Common myeloid progenitor, CD34-positive (primary cell): Measurements from ENCODE around the gene MC5R. TPM values are rescaled to one million over a fixed set of nuclear protein-coding genes. Genes with fewer than 3 reads are reported as not detected.

Experiments used
- CTCF ChIA-PET: fragments of 350-600 bp; sonication (Branson Sonifier 250); formaldehyde crosslinking; loops from one replicate; lab custom pipeline; 2021; ENCODE audit warnings: antibody characterized with exemption; lab: Charles Lee
- POLR2A ChIA-PET: fragments of 350-600 bp; sonication (Branson Sonifier 250); formaldehyde crosslinking; loops from one replicate; lab custom pipeline; 2021; ENCODE audit warnings: antibody characterized with exemption; lab: Charles Lee
- DNase-seq, 3 donors: peaks; one replicate each; pipeline versions ENCODE4 v3.0.0 to v3.0.0-alpha.2; 2013
- H3K27ac ChIP-seq, 2 experiments: 1 replicate in 1 of 2; 2 replicates in 1 of 2; pipeline ENCODE4 v1.7.0; 2013; ENCODE audit warnings: inconsistent platforms in 2 of 2, low read length in 2 of 2, mild to moderate bottlenecking in 2 of 2, low read depth in 1 of 2, moderate library complexity in 1 of 2; ENCODE audit not compliant: severe bottlenecking in 2 of 2, insufficient read depth in 1 of 2, poor library complexity in 1 of 2
- H3K27me3 ChIP-seq, 5 experiments: replicated peaks in 2 of 5; 1 replicate in 3 of 5; 2 replicates in 2 of 5; pipeline versions ENCODE4 v1.6.1 to v1.7.0; 2013; ENCODE audit warnings: low read length in 4 of 5, mild to moderate bottlenecking in 2 of 5, moderate library complexity in 2 of 5, inconsistent platforms in 1 of 5; ENCODE audit not compliant: insufficient read depth in 5 of 5, control insufficient read depth in 4 of 5
- H3K36me3 ChIP-seq, 4 experiments: 1 replicate in 2 of 4; 2 replicates in 2 of 4; pipeline versions ENCODE4 v1.6.1 to v1.7.0; 2013; ENCODE audit warnings: low read length in 3 of 4, control low read depth in 1 of 4, mild to moderate bottlenecking in 1 of 4; ENCODE audit not compliant: control insufficient read depth in 4 of 4, insufficient read depth in 4 of 4
- H3K4me1 ChIP-seq, 4 experiments: 1 replicate in 3 of 4; 2 replicates in 1 of 4; pipeline versions ENCODE4 v1.6.1 to v1.7.1; 2013; ENCODE audit warnings: low read length in 3 of 4, mild to moderate bottlenecking in 3 of 4, control low read depth in 1 of 4, inconsistent platforms in 1 of 4, moderate library complexity in 1 of 4; ENCODE audit not compliant: control insufficient read depth in 4 of 4, insufficient read depth in 4 of 4; ENCODE audit errors: control extremely low read depth in 1 of 4
- H3K4me3 ChIP-seq, 7 experiments: 1 replicate in 4 of 7; 2 replicates in 3 of 7; pipeline versions ENCODE4 v1.5.1 to v1.7.0; 2013; ENCODE audit warnings: mild to moderate bottlenecking in 7 of 7, low read length in 6 of 7, moderate library complexity in 6 of 7, inconsistent platforms in 2 of 7, low read depth in 2 of 7, control low read depth in 1 of 7; ENCODE audit not compliant: insufficient read depth in 4 of 7, control insufficient read depth in 1 of 7; ENCODE audit errors: extremely low read depth in 1 of 7
- H3K9me3 ChIP-seq, 5 experiments: 1 replicate in 4 of 5; 2 replicates in 1 of 5; pipeline versions ENCODE4 v1.6.1 to v1.7.1; 2013; ENCODE audit warnings: low read length in 4 of 5, mild to moderate bottlenecking in 2 of 5, inconsistent platforms in 1 of 5, low read depth in 1 of 5, moderate library complexity in 1 of 5; ENCODE audit not compliant: control insufficient read depth in 4 of 5, insufficient read depth in 2 of 5; ENCODE audit errors: control extremely low read depth in 1 of 5
- WGBS: methylation state at CpG from one replicate; pipeline ENCODE4 v1.1.5; 2013; ENCODE audit not compliant: insufficient coverage; 5-methylcytosine and 5-hydroxymethylcytosine counted together
- polyA plus RNA-seq: library from polyadenylated mRNA; unstranded; fragments of 120-200 nt; gene quantifications from one replicate; pipeline ENCODE4 v1.2.1, GENCODE V29; 2013

The MC5R gene
- polyA plus RNA-seq, result not detected

- no peak within 1 kb of the TSS for H3K27ac ChIP-seq
- peak within 1 kb of the TSS in 6 of 7 experiments; percentile 18 to 75 (median 58) for H3K4me3 ChIP-seq
- peak; percentile 53 to 80 (median 79) for DNase-seq
Observed at GRCh38 chr18:13823707-13824395, at the start of gene MC5R. MC5R (plus strand) TSS chr18:13824149; CDS start chr18:13825766, 1,617 bp downstream.

GRCh38 chr18:13775058-13775457 is 48.9 kb upstream of the MC5R start:
- ChIA-PET POLR2A (no interaction called here), CTCF (no interaction called here)
- Histone ChIP-seq H3K4me1 (no peaks in the 10 kb centered on the region), H3K9me3 (peaks cover 0 to 2% (median 0%) of the 10 kb centered on the region in 5 experiments), H3K27me3 (peaks cover 0 to 3% (median 0%) of the 10 kb centered on the region in 5 experiments), H3K36me3 (no peaks in the 10 kb centered on the region), H3K27ac (no peak overlapping the region), H3K4me3 (no peak overlapping the region)
- no peak for DNase-seq
- 87% methylated on average over 3 of the region's 3 CpGs for WGBS

More at GRCh38 chr18:13823707-13824395, at the start of gene MC5R:
- 2% methylated on average over 39 of the region's 54 CpGs for WGBS
- H3K36me3 ChIP-seq, result no peaks in the 10 kb centered on the region
- no peaks in the 10 kb centered on the region for H3K9me3 ChIP-seq
- POLR2A ChIA-PET, result no interaction called here
- peaks cover 0 to 5% (median 3%) of the 10 kb centered on the region in 4 experiments for H3K4me1 ChIP-seq
- H3K27me3 ChIP-seq, result peaks cover 3 to 43% (median 17%) of the 10 kb centered on the region in 5 experiments
- CTCF ChIA-PET, result interaction anchor here (0.6 to 2.2 kb wide), 4 partner anchors 10 to 263 kb away, joined by 3 to 11 read pairs (median 6); no protein-coding TSS in a partner anchor

- POLR2A ChIA-PET, result no interaction called here
Observed at GRCh38 chr18:13791181-13791580, 32.8 kb upstream of the MC5R start.

GRCh38 chr18:13793819-13794218 is 30.1 kb upstream of the MC5R start:
- Histone ChIP-seq H3K36me3 (no peaks in the 10 kb centered on the region), H3K4me1 (no peaks in the 10 kb centered on the region), H3K4me3 (no peak overlapping the region), H3K27ac (no peak overlapping the region), H3K9me3 (no peaks in the 10 kb centered on the region), H3K27me3 (peaks cover 0 to 18% (median 5%) of the 10 kb centered on the region in 5 experiments)
- 63% methylated on average over 6 of the region's 7 CpGs for WGBS
- DNase-seq, result no peak
- POLR2A ChIA-PET, result no interaction called here
- CTCF ChIA-PET, result no interaction called here

More at GRCh38 chr18:13791181-13791580, 32.8 kb upstream of the MC5R start:
- 94% methylated on average over 6 of the region's 7 CpGs for WGBS
- Histone ChIP-seq H3K4me1 (no peaks in the 10 kb centered on the region), H3K27ac (no peak overlapping the region), H3K36me3 (no peaks in the 10 kb centered on the region), H3K27me3 (peaks cover 0 to 2% (median 0%) of the 10 kb centered on the region in 5 experiments), H3K4me3 (no peak overlapping the region), H3K9me3 (peaks cover 0 to 2% (median 0%) of the 10 kb centered on the region in 5 experiments)
- DNase-seq, result no peak
- CTCF ChIA-PET, result no interaction called here

- Histone ChIP-seq H3K27ac (no peak overlapping the region), H3K4me1 (peaks cover 0 to 9% (median 7%) of the 10 kb centered on the region in 4 experiments), H3K4me3 (no peak overlapping the region), H3K9me3 (no peaks in the 10 kb centered on the region), H3K36me3 (no peaks in the 10 kb centered on the region), H3K27me3 (peaks cover 0 to 40% (median 12%) of the 10 kb centered on the region in 5 experiments)
- DNase-seq, result no peak
- CTCF ChIA-PET, result no interaction called here
- WGBS, result 89% methylated on average over 14 of the region's 14 CpGs
- POLR2A ChIA-PET, result no interaction called here
Observed at GRCh38 chr18:13796515-13796914, 27.4 kb upstream of the MC5R start.

GRCh38 chr18:13797157-13797611 is 26.8 kb upstream of the MC5R start:
- Histone ChIP-seq H3K4me3 (no peak overlapping the region), H3K27ac (no peak overlapping the region), H3K9me3 (no peaks in the 10 kb centered on the region), H3K4me1 (peaks cover 0 to 9% (median 7%) of the 10 kb centered on the region in 4 experiments), H3K36me3 (no peaks in the 10 kb centered on the region), H3K27me3 (peaks cover 0 to 43% (median 14%) of the 10 kb centered on the region in 5 experiments)
- no peak for DNase-seq
- WGBS, result 69% methylated on average over 3 of the region's 3 CpGs
- CTCF ChIA-PET, result interaction anchor here (1.0 kb wide), 1 partner anchor 16 kb away, joined by 4 read pairs; no protein-coding TSS in a partner anchor
- POLR2A ChIA-PET, result no interaction called here

GRCh38 chr18:13799396-13799795 is 24.6 kb upstream of the MC5R start:
- DNase-seq, result no peak
- CTCF ChIA-PET, result interaction anchor here (1.0 kb wide), 1 partner anchor 9 kb away, joined by 4 read pairs; no protein-coding TSS in a partner anchor
- Histone ChIP-seq H3K27ac (no peak overlapping the region), H3K4me1 (peaks cover 0 to 9% (median 7%) of the 10 kb centered on the region in 4 experiments), H3K9me3 (no peaks in the 10 kb centered on the region), H3K27me3 (peaks cover 2 to 59% (median 17%) of the 10 kb centered on the region in 5 experiments), H3K36me3 (no peaks in the 10 kb centered on the region), H3K4me3 (no peak overlapping the region)
- POLR2A ChIA-PET, result no interaction called here
- WGBS, result 95% methylated on average over 8 of the region's 11 CpGs
